A673 (cell line): ENCODE results near the gene ASTN2. TPM values are rescaled to one million over a fixed set of nuclear protein-coding genes. Genes with fewer than 3 reads are reported as not detected.

Experiments
- BruUV-seq: library from RNA; stranded (reverse); fragments of 400-500 nt; replicated peaks from 2 replicates; lab custom pipeline; 2021; lab: Mats Ljungman, UMichigan
- CTCF ChIA-PET: fragments of 300-600 bp; sonication (Branson Sonifier 250); formaldehyde crosslinking; loops from one replicate; lab custom pipeline; 2022; ENCODE audit warnings: antibody characterized with exemption; lab: Charles Lee
- POLR2A ChIA-PET: fragments of 300-600 bp; sonication (Branson Sonifier 250); formaldehyde crosslinking; loops from one replicate; lab custom pipeline; 2022; ENCODE audit warnings: antibody characterized with exemption; ENCODE audit not compliant: low non-redundant PET; lab: Charles Lee
- DNase-seq: peaks from one replicate; pipeline ENCODE4 v3.0.0-alpha.2; 2015; ENCODE audit warnings: low spot score
- H3K27ac ChIP-seq: fragments of 200-600 bp; sonication (generic); 2 replicates; pipeline ENCODE4 v1.5.1; 2016; ENCODE audit warnings: mixed run types, low read depth, mild to moderate bottlenecking, mixed read lengths, antibody characterized with exemption, low read length; ENCODE audit not compliant: poor library complexity, severe bottlenecking
- H3K27me3 ChIP-seq: fragments of 200-600 bp; sonication (generic); replicated peaks from 2 replicates; pipeline ENCODE4 v1.6.1; 2017; ENCODE audit warnings: mixed run types, low read depth, mild to moderate bottlenecking, mixed read lengths, antibody characterized with exemption, low read length; ENCODE audit not compliant: insufficient read depth, poor library complexity
- H3K36me3 ChIP-seq: fragments of 200-600 bp; sonication (generic); 2 replicates; pipeline ENCODE4 v1.6.1; 2016; ENCODE audit warnings: mixed run types, mild to moderate bottlenecking, mixed read lengths, antibody characterized with exemption, low read length; ENCODE audit not compliant: insufficient read depth, poor library complexity, severe bottlenecking
- H3K4me1 ChIP-seq: fragments of 200-600 bp; sonication (generic); 2 replicates; pipeline ENCODE4 v1.6.1; 2017; ENCODE audit warnings: mixed run types, mild to moderate bottlenecking, mixed read lengths, antibody characterized with exemption, low read length; ENCODE audit not compliant: insufficient read depth, poor library complexity, severe bottlenecking
- H3K4me3 ChIP-seq: fragments of 200-600 bp; sonication (generic); 2 replicates; pipeline ENCODE4 v1.5.1; 2016; ENCODE audit warnings: low read depth, mixed run types, mild to moderate bottlenecking, mixed read lengths, low read length; ENCODE audit not compliant: poor library complexity, severe bottlenecking
- H3K9me3 ChIP-seq: fragments of 200-600 bp; sonication (generic); 2 replicates; pipeline ENCODE4 v1.6.1; 2016; ENCODE audit warnings: mixed run types, low read depth, mild to moderate bottlenecking, mixed read lengths, antibody characterized with exemption, low read length; ENCODE audit not compliant: poor library complexity, severe bottlenecking
- CTCF ChIP-seq: fragments of 300-800, 200-600 bp; sonication (generic); conservative IDR thresholded peaks from 2 replicates; pipeline ENCODE4 v1.5.1; 2017; ENCODE audit warnings: low read depth, mild to moderate bottlenecking, antibody characterized with exemption, low read length, moderate library complexity, mixed read lengths
- EZH2 ChIP-seq: fragments of 200-600 bp; sonication (generic); IDR thresholded peaks from 2 replicates; pipeline ENCODE4 v1.6.1; 2017; ENCODE audit warnings: borderline replicate concordance, low read depth, mild to moderate bottlenecking, mixed read lengths, antibody characterized with exemption, low read length; ENCODE audit not compliant: poor library complexity, severe bottlenecking
- intact Hi-C: fragments of 100-400 bp; cut with micrococcal nuclease; formaldehyde crosslinking; loops from one replicate; pipeline ENCODE4 v1.10.0; 2022; ENCODE audit not compliant: unreplicated experiment
- total RNA-seq: library from RNA; stranded (reverse); gene quantifications from 2 replicates; pipeline ENCODE4 v1.2.3, GENCODE V29; 2021

ASTN2 gene
- total RNA-seq, 1 experiment from 2014 or later = 3.4 TPM

DNA sequence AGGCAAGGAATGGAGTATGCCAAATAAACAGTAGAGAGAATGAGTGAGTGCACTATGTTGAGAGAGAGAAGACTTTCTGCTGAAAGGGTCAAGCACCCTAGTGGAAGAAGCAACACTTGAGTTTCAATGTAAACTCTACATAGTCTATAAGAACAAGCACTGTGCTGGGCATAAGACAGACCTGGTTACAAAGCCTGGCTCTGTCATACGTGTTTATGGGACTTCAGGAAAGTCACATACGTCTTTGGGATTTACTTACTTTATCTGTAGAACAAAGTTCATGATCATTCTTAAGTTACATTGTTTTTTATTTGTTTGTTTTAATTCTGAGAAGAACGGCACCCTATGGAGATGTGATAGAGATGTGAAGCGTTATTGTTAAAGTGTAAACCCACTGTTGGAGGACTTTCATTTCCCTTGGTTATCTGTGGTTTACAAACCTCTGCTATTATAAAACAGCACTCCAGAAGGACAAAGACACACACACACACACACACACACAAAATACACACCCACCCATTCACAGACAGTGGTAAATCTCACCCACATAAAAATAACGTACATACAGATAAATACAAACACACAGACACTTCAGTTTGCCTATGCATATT, 798.4 kb downstream of the ASTN2 start:
- POLR2A ChIA-PET = no interaction called here
- BruUV-seq = no TSS peak
- intact Hi-C loops = no loop called here
- H3K4me1 ChIP-seq = no peaks in the 10 kb centered on the region
- no peaks in the 10 kb centered on the region for H3K9me3 ChIP-seq
- no peaks in the 10 kb centered on the region for H3K27me3 ChIP-seq
- no peak overlapping the region for H3K27ac ChIP-seq
- TF ChIP-seq EZH2 (no peak), CTCF (no peak)
- H3K4me3 ChIP-seq = no peak overlapping the region
- DNase-seq = no peak
- CTCF ChIA-PET = no interaction called here
- no peaks in the 10 kb centered on the region for H3K36me3 ChIP-seq

DNA sequence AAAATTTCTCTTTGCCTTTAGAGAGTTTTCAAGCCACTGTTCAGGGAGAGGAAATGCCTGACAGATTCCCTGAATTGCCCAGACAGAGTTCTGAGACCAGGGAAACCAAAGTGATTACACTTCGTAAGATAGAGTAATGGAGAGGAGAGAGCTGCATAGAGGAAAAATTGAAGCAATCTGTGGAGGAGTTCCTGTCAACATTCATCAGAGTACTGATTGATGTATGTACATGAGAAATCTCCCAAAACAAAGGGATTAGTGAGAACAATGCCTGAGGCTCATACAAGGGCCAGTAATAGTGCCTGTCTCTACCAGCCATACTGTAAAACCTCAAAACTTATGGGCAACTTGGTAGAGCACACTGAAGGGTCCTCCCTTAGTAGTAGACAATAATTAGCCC, 806.8 kb downstream of the ASTN2 start:
- no peaks in the 10 kb centered on the region for H3K36me3 ChIP-seq
- no peak for DNase-seq
- ChIA-PET POLR2A (interaction anchor here (0.6 kb wide), 1 partner anchor 27 kb away, joined by 4 read pairs; no protein-coding TSS in a partner anchor), CTCF (interaction anchor here (0.8 kb wide), 1 partner anchor 1014 kb away, joined by 3 read pairs; no protein-coding TSS in a partner anchor)
- H3K4me1 ChIP-seq = no peaks in the 10 kb centered on the region
- H3K9me3 ChIP-seq = no peaks in the 10 kb centered on the region
- TF ChIP-seq EZH2 (no peak), CTCF (no peak)
- intact Hi-C loops = no loop called here
- H3K27me3 ChIP-seq = no peaks in the 10 kb centered on the region
- no peak overlapping the region for H3K27ac ChIP-seq
- H3K4me3 ChIP-seq = no peak overlapping the region
- no TSS peak for BruUV-seq

GRCh38 chr9:116605904-116606341, 808.9 kb downstream of the ASTN2 start:
- H3K27me3 ChIP-seq = no peaks in the 10 kb centered on the region
- no peaks in the 10 kb centered on the region for H3K9me3 ChIP-seq
- no peak overlapping the region for H3K4me3 ChIP-seq
- H3K27ac ChIP-seq = no peak overlapping the region
- no peak for DNase-seq
- TF ChIP-seq EZH2 (no peak), CTCF (no peak)
- no peaks in the 10 kb centered on the region for H3K4me1 ChIP-seq
- intact Hi-C loops = no loop called here
- no peaks in the 10 kb centered on the region for H3K36me3 ChIP-seq
- ChIA-PET POLR2A (no interaction called here), CTCF (no interaction called here)
- no TSS peak for BruUV-seq
